Measurements from ENCODE around the gene USP11. TPM values are rescaled to one million over a fixed set of nuclear protein-coding genes. Genes with fewer than 3 reads are reported as not detected.

Gene USP11
- total RNA-seq, 2 experiments from 2014 or later: 57.1 to 62.0 TPM

DNA sequence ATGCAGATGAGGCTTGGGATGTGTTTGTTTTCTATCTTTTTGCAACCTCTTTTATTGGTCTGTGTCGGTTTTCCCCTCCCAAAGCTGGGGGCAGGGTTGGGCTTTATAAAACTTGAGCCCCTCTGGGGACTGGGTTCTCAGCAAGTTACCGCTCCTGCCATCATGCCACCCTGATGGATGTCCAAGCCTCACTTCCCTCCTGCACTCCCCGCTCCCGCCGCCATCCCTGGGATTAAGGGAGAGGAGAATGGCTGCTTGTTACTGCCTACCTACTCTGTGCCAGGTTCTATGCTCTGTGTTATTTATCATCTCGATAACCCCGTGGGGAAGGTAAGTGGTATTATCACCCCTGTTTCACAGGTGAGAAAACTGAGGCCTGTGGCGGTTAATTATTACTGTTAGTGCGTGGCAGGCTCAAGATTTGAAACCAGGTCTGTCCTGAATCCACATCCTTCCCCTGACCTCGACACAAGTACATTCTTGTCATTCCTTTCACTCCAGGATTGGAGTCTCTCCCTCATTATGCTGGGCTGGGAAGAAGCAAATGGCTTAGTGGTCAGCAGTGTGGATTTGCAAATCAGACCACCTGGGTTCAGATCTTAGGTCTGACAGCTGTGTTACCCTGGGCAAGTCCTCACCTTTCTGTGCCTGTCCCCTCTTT lies 34.7 kb upstream of the USP11 start:
- Mint-ChIP-seq H3K36me3 (ENCODE audit: low read depth) (peaks cover 63% of the 10 kb centered on the region), H3K4me3 (no peak overlapping the region), H3K9me3 (no peaks in the 10 kb centered on the region), H3K27ac (no peak overlapping the region), H3K4me1 (ENCODE audit: low read depth) (peaks cover 30% of the 10 kb centered on the region), H3K27me3 (no peaks in the 10 kb centered on the region)
- POLR2A ChIA-PET: interaction anchor here (1.5 kb wide), 1 partner anchor 8 kb away, joined by 4 read pairs; no protein-coding TSS in a partner anchor
- DNase-seq: no peak
- TF ChIP-seq, protein P1, sequence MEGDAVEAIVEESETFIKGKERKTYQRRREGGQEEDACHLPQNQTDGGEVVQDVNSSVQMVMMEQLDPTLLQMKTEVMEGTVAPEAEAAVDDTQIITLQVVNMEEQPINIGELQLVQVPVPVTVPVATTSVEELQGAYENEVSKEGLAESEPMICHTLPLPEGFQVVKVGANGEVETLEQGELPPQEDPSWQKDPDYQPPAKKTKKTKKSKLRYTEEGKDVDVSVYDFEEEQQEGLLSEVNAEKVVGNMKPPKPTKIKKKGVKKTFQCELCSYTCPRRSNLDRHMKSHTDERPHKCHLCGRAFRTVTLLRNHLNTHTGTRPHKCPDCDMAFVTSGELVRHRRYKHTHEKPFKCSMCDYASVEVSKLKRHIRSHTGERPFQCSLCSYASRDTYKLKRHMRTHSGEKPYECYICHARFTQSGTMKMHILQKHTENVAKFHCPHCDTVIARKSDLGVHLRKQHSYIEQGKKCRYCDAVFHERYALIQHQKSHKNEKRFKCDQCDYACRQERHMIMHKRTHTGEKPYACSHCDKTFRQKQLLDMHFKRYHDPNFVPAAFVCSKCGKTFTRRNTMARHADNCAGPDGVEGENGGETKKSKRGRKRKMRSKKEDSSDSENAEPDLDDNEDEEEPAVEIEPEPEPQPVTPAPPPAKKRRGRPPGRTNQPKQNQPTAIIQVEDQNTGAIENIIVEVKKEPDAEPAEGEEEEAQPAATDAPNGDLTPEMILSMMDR (IDR thresholded peaks at IDR 0.05): no peak
- intact Hi-C loops (cut with micrococcal nuclease): no loop called here
- ATAC-seq: no peak
- CTCF ChIA-PET: interaction anchor here (0.8 kb wide), 1 partner anchor 187 kb away, joined by 3 read pairs; no protein-coding TSS in a partner anchor

DNA sequence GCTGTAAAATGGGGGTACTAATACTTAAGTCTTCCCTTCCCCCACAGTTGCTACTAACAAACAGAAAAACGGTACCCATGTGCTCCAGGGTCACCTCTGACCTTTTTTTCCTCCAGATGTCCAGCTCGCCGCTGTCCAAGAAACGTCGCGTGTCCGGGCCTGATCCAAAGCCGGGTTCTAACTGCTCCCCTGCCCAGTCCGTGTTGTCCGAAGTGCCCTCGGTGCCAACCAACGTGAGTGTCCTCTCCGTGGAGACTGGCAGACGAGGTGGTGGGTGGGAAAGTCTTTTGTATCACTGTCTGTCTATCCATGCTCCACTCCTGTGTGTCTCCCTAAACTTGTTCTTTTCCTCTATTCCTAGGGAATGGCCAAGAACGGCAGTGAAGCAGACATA lies 34.1 kb upstream of the USP11 start:
- no peak for DNase-seq
- Mint-ChIP-seq H3K27me3 (no peaks in the 10 kb centered on the region), H3K36me3 (ENCODE audit: low read depth) (peaks cover 61% of the 10 kb centered on the region), H3K27ac (peak overlapping the region; percentile 5), H3K4me1 (ENCODE audit: low read depth) (peaks cover 26% of the 10 kb centered on the region), H3K4me3 (no peak overlapping the region), H3K9me3 (no peaks in the 10 kb centered on the region)
- ATAC-seq: no peak
- ChIA-PET CTCF (no interaction called here), POLR2A (no interaction called here)
- TF ChIP-seq, protein P1 (IDR thresholded peaks at IDR 0.05): no peak
- intact Hi-C loops (cut with micrococcal nuclease): no loop called here

DNA sequence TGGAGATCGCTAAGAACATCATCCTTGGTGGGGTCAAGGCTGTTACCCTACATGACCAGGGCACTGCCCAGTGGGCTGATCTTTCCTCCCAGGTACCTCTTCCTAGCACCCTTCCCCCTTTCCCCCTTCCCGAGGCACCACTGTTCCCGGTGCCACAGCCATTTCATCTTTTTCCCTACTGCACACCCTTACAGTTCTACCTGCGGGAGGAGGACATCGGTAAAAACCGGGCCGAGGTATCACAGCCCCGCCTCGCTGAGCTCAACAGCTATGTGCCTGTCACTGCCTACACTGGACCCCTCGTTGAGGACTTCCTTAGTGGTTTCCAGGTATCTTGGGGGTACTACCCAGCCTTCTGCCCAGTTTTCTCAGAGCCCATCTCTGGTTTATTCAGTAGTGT lies 33.5 kb upstream of the USP11 start:
- H3K27me3 Mint-ChIP-seq: no peaks in the 10 kb centered on the region
- intact Hi-C loops (cut with micrococcal nuclease): no loop called here
- no peaks in the 10 kb centered on the region for H3K9me3 Mint-ChIP-seq
- H3K27ac Mint-ChIP-seq: no peak overlapping the region
- peaks cover 58% of the 10 kb centered on the region for H3K36me3 Mint-ChIP-seq (ENCODE audit: low read depth)
- DNase-seq (no peak), ATAC-seq (no peak)
- H3K4me1 Mint-ChIP-seq (ENCODE audit: low read depth): peaks cover 26% of the 10 kb centered on the region
- ChIA-PET CTCF (no interaction called here), POLR2A (no interaction called here)
- H3K4me3 Mint-ChIP-seq: no peak overlapping the region
- TF ChIP-seq, protein P1 (IDR thresholded peaks at IDR 0.05): no peak

DNA sequence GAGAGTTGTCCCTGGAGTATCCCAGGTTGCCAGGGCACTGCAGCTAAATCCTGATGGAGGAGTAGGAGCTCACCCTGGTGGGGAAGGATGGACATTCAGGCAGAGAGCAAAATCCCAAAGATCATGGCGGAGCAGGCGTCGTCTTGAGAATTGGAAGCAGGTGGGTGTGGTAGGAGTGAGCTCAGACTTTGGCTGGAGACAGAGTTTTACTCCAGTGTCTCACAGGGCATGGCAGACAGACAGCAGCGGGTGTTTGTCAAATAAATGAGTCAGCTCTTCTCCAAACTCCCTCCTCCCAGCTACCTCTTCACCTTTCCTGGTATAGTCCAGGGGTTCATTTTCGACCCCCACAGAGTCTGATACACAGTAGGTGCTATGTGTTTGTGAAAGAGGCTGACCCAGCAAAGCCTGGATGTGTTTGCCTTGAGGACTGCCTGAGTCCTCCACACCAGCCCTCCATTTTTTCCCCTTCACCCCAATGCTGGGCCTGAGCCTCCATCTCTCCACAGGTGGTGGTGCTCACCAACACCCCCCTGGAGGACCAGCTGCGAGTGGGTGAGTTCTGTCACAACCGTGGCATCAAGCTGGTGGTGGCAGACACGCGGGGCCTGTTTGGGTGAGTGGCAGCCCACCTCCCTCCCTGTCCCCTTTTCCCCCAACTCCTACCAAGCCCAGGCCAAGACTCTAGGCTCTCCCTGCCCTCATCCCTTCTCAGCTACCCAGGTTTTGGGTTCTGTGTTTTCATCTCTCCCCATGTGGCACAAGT lies 32.2 kb upstream of the USP11 start:
- H3K27me3 Mint-ChIP-seq: no peaks in the 10 kb centered on the region
- ChIA-PET POLR2A (interaction anchor here (0.9 kb wide), 1 partner anchor 9 kb away, joined by 5 read pairs; no protein-coding TSS in a partner anchor), CTCF (no interaction called here)
- TF ChIP-seq, protein P1 (IDR thresholded peaks at IDR 0.05): no peak
- H3K4me1 Mint-ChIP-seq (ENCODE audit: low read depth): peaks cover 19% of the 10 kb centered on the region
- H3K36me3 Mint-ChIP-seq (ENCODE audit: low read depth): peaks cover 53% of the 10 kb centered on the region
- H3K9me3 Mint-ChIP-seq: no peaks in the 10 kb centered on the region
- ATAC-seq (no peak), DNase-seq (no peak)
- no peak overlapping the region for H3K4me3 Mint-ChIP-seq
- H3K27ac Mint-ChIP-seq: peak overlapping the region; percentile 70
- intact Hi-C loops (cut with micrococcal nuclease): no loop called here

DNA sequence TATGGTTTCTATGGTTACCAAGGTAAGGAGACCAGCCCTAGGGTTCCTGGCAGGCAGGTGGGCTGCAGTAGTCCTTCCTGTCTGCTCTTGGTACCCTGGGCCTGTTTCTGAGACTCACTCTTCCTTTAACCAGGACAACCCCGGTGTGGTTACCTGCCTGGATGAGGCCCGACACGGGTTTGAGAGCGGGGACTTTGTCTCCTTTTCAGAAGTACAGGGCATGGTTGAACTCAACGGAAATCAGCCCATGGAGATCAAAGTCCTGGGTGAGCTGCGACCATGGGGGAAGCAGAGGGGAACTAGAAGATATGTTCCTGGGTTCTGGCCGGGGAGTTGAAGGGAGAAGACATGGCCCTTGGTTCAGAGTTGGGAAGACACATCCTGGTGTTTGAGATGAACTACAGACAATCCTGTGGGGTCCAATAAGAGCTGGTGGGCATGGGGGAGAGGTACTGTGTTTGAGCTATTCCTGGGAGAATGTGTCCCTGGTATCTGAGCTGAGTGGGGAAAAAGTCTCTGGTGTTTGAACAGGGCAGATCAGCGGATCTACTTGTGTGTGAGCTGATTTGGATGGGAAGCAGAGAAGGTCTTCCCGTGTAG lies 31.4 kb upstream of the USP11 start:
- peaks cover 44% of the 10 kb centered on the region for H3K36me3 Mint-ChIP-seq (ENCODE audit: low read depth)
- ChIA-PET CTCF (no interaction called here), POLR2A (interaction anchor here (0.6 kb wide), 1 partner anchor 17 kb away, joined by 4 read pairs; the partner anchor contains the start of gene CDK16)
- no peaks in the 10 kb centered on the region for H3K27me3 Mint-ChIP-seq
- ATAC-seq (no peak), DNase-seq (no peak)
- peaks cover 10% of the 10 kb centered on the region for H3K4me1 Mint-ChIP-seq (ENCODE audit: low read depth)
- no peak overlapping the region for H3K4me3 Mint-ChIP-seq
- intact Hi-C loops (cut with micrococcal nuclease): no loop called here
- peak overlapping the region; percentile 28 for H3K27ac Mint-ChIP-seq
- TF ChIP-seq, protein P1 (IDR thresholded peaks at IDR 0.05): no peak
- H3K9me3 Mint-ChIP-seq: no peaks in the 10 kb centered on the region
